GM12878 (cell line): ENCODE data around the gene SLTM. TPM values are rescaled to one million over a fixed set of nuclear protein-coding genes. Genes with fewer than 3 reads are reported as not detected.
A peak's percentile ranks its signal among the peaks of the same experiment; 100 is the strongest.

Source experiments
- ATAC-seq: fragments of 200-7000 bp; cut with Tn5 transposase; 3 replicates; pipeline ENCODE4 v1.9.1; 2020; ENCODE audit warnings: mild to moderate bottlenecking, moderate library complexity
- BruUV-seq: library from RNA; stranded (reverse); fragments of 400-500 nt; replicated peaks from 2 replicates; lab custom pipeline; 2021; lab: Mats Ljungman, UMichigan
- CTCF ChIA-PET: fragments of 300-600 bp; sonication (Branson Sonifier 250); formaldehyde crosslinking; extraction: SDS; loops from one replicate; lab custom pipeline; 2021; ENCODE audit warnings: inconsistent platforms; lab: Yijun Ruan, JAX
- POLR2A ChIA-PET: fragments of 350-600 bp; formaldehyde crosslinking; extraction: SDS; loops from one replicate; lab custom pipeline; 2021; ENCODE audit warnings: inconsistent platforms; lab: Charles Lee
- RAD21 ChIA-PET: fragments of 300-600 bp; sonication (Branson Sonifier 250); formaldehyde crosslinking; loops from one replicate; lab custom pipeline; 2023; ENCODE audit warnings: antibody characterized with exemption; ENCODE audit not compliant: unreplicated experiment; lab: Charles Lee
- SMC1A ChIA-PET: fragments of 300-600 bp; sonication (Branson Sonifier 250); formaldehyde crosslinking; loops from one replicate; lab custom pipeline; 2023; ENCODE audit not compliant: unreplicated experiment, uncharacterized antibody; lab: Charles Lee
- DNase-seq: peaks from one replicate; pipeline ENCODE4 v3.0.0-alpha.2; 2011; ENCODE audit warnings: low read depth, low spot score
- FAIRE-seq: peaks from 3 replicates; lab custom pipeline; 2011; peaks lifted over from hg19 to GRCh38; lab: Jason Lieb, UNC
- H2AFZ ChIP-seq: 2 replicates; pipeline ENCODE4 v1.6.0; 2011; ENCODE audit warnings: low read depth, low read length, control low read depth; ENCODE audit not compliant: control insufficient read depth
- H3K27ac ChIP-seq: 2 replicates; pipeline ENCODE4 v1.5.1; 2011; ENCODE audit warnings: control low read depth; ENCODE audit not compliant: control insufficient read depth, insufficient read depth
- H3K27me3 ChIP-seq, 2 experiments: replicated peaks in 1 of 2; 2 replicates each; pipeline versions ENCODE4 v1.6.0 to v1.6.1; 2011; ENCODE audit warnings: low read length in 1 of 2; ENCODE audit not compliant: control insufficient read depth in 2 of 2, insufficient read depth in 2 of 2
- H3K36me3 ChIP-seq, 2 experiments: 2 replicates each; pipeline ENCODE4 v1.5.1; 2011; ENCODE audit warnings: low read length in 1 of 2; ENCODE audit not compliant: control insufficient read depth in 2 of 2, insufficient read depth in 2 of 2
- H3K4me1 ChIP-seq: 2 replicates; pipeline ENCODE4 v1.6.1; 2011; ENCODE audit warnings: mild to moderate bottlenecking, low read length, moderate library complexity, mixed read lengths; ENCODE audit not compliant: control insufficient read depth, insufficient read depth
- H3K4me2 ChIP-seq: 2 replicates; pipeline ENCODE4 v1.6.0; 2011; ENCODE audit warnings: control low read depth; ENCODE audit not compliant: control insufficient read depth, insufficient read depth
- H3K4me3 ChIP-seq: fragments of 200-600 bp; sonication (generic); 2 replicates; pipeline ENCODE4 v1.5.1; 2016
- H3K79me2 ChIP-seq: 2 replicates; pipeline ENCODE4 v1.6.0; 2011; ENCODE audit warnings: low read length; ENCODE audit not compliant: control insufficient read depth, insufficient read depth
- H3K9ac ChIP-seq: 2 replicates; pipeline ENCODE4 v1.8.0; 2011; ENCODE audit warnings: low read length, control low read depth, mixed read lengths; ENCODE audit not compliant: control insufficient read depth, insufficient read depth
- H3K9me3 ChIP-seq: replicated peaks from 3 replicates; pipeline ENCODE4 v1.5.1; 2011; ENCODE audit warnings: mild to moderate bottlenecking, low read length; ENCODE audit not compliant: control insufficient read depth, insufficient read depth
- H4K20me1 ChIP-seq: 2 replicates; pipeline ENCODE4 v1.6.0; 2011; ENCODE audit not compliant: control insufficient read depth, insufficient read depth
- BACH1 ChIP-seq: fragments of 450-650 bp; IDR thresholded peaks from 2 replicates; pipeline ENCODE4 v1.6.1; 2017; ENCODE audit warnings: mild to moderate bottlenecking, borderline replicate concordance
- CBFB ChIP-seq: IDR thresholded peaks from 2 replicates; pipeline ENCODE4 v1.6.1; 2016; ENCODE audit warnings: antibody characterized with exemption, low read depth
- CBX5 ChIP-seq: sonication (generic); IDR thresholded peaks from 2 replicates; pipeline ENCODE4 v1.6.1; 2016; ENCODE audit warnings: low read depth, moderate library complexity, mild to moderate bottlenecking, inconsistent platforms
- CHD4 ChIP-seq: fragments of 200-600 bp; sonication (generic); IDR thresholded peaks from 2 replicates; pipeline ENCODE4 v1.6.1; 2016; ENCODE audit warnings: mild to moderate bottlenecking
- E4F1 ChIP-seq: fragments of 450-650 bp; IDR thresholded peaks from 2 replicates; pipeline ENCODE4 v1.6.1; 2018; ENCODE audit warnings: borderline replicate concordance, mild to moderate bottlenecking; ENCODE audit not compliant: partially characterized antibody
- FOS ChIP-seq: IDR thresholded peaks from 3 replicates; pipeline ENCODE4 v1.6.1; 2011; ENCODE audit warnings: borderline replicate concordance; ENCODE audit not compliant: insufficient read length; ENCODE audit errors: extremely low read depth
- HDAC6 ChIP-seq: fragments of 200-600 bp; sonication (generic); IDR thresholded peaks from one replicate; pipeline ENCODE4 v1.8.0; 2017; ENCODE audit warnings: antibody characterized with exemption; ENCODE audit not compliant: unreplicated experiment
- KAT2A ChIP-seq: conservative IDR thresholded peaks from 2 replicates; pipeline ENCODE4 v1.6.1; 2011; ENCODE audit warnings: low read depth, low read length; ENCODE audit not compliant: control insufficient read depth
- MTA2 ChIP-seq: fragments of 450-650 bp; IDR thresholded peaks from 2 replicates; pipeline ENCODE4 v1.6.1; 2016; ENCODE audit warnings: low read depth, mild to moderate bottlenecking, moderate library complexity
- MTA3 ChIP-seq: IDR thresholded peaks from 2 replicates; pipeline ENCODE4 v1.6.1; 2012; ENCODE audit warnings: low read length, inconsistent platforms, borderline replicate concordance
- NBN ChIP-seq: fragments of 450-650 bp; IDR thresholded peaks from 2 replicates; pipeline ENCODE4 v1.6.1; 2016
- NFXL1 ChIP-seq: fragments of 450-650 bp; IDR thresholded peaks from 2 replicates; pipeline ENCODE4 v1.6.1; 2017; ENCODE audit warnings: antibody characterized with exemption, mild to moderate bottlenecking, borderline replicate concordance
- TCF12 ChIP-seq: IDR thresholded peaks from 2 replicates; pipeline ENCODE4 v1.6.1; 2011; ENCODE audit warnings: low read depth, mild to moderate bottlenecking, low read length
- YY1 ChIP-seq: IDR thresholded peaks from 2 replicates; pipeline ENCODE4 v1.6.1; 2011; ENCODE audit warnings: low read depth, mild to moderate bottlenecking, low read length
- WGBS: methylation state at CpG from one replicate; pipeline ENCODE4 v1.1.6; 2016; ENCODE audit warnings: low lambda C conversion rate; ENCODE audit not compliant: insufficient replicate concordance, insufficient coverage; ENCODE audit errors: missing lambda C conversion rate; 5-methylcytosine and 5-hydroxymethylcytosine counted together
- in situ Hi-C: fragments of 300-500 bp; cut with MboI; formaldehyde crosslinking; loops from 9 replicates; pipeline ENCODE4 v1.14.3; 2018; ENCODE audit warnings: mixed read lengths
- intact Hi-C: fragments of 100-400 bp; cut with micrococcal nuclease; formaldehyde crosslinking; loops from one replicate; pipeline ENCODE4 v1.14.2; 2022; ENCODE audit not compliant: unreplicated experiment
- polyA plus RNA-seq, 11 experiments: library from polyadenylated mRNA; depleted of rRNA in 4 of 11; unstranded in 6 of 11; stranded (reverse) in 5 of 11; fragments of >200 nt; fragmentation: Nextera tagmentation in 4 of 11; fragmentation: Illumina TruSeq in 1 of 11; extraction: Ambion mirVana in 4 of 11; extraction: Trizol in 1 of 11; gene quantifications; 1 replicate in 1 of 11; 2 replicates in 10 of 11; pipeline versions ENCODE4 v1.2.1 to v1.2.3, GENCODE V29; 2011 to 2016; ENCODE audit warnings: inconsistent platforms in 2 of 11, missing spikeins in 2 of 11, low read depth in 1 of 11
- total RNA-seq, 4 experiments: library from RNA; depleted of rRNA in 3 of 4; stranded (reverse); fragments of >200 nt in 3 of 4; fragmentation: Illumina TruSeq in 1 of 4; extraction: Trizol in 1 of 4; gene quantifications; 2 replicates each; pipeline versions ENCODE4 v1.2.1 to v1.2.3, GENCODE V29; 2013 to 2021
- TF ChIP-seq, protein P1 (sequence below): IDR thresholded peaks from 2 replicates; pipeline ENCODE4 v1.6.1; 2012; ENCODE audit warnings: low read depth, low read length, improper control_type of control experiment
- TF ChIP-seq, protein P2 (sequence below): IDR thresholded peaks from 2 replicates; pipeline ENCODE4 v1.6.1; 2011; ENCODE audit warnings: low read depth, low read length, improper control_type of control experiment, borderline replicate concordance

The SLTM gene
- total and polyA plus RNA-seq, 10 of the 15 experiments (the other 5 are each of a cell fraction or from before 2014, with no cell fraction given) = 50.5 to 152 (median 90.9) TPM

DNA sequence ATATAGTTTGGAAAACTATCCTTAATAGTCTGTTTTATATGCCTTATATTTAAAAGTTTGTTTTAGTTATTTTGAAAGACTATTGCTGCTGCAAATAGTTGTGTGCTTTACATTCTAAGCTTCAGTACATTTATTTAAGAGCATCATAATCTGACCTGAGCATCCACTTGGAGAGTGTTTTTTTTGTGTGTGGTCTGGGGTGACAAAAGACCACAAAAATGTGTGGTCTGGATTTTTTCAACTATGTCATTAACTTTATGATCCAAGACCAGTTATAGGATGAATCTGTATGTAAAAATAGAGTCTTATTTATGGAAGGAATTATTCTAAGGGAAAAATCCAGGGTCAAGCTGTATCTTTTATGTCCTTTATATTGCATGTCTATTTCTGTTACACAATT, 77.4 kb downstream of the SLTM start:
- H3K4me2 ChIP-seq = no peak overlapping the region
- no peak overlapping the region for H3K9ac ChIP-seq
- BruUV-seq = no TSS peak
- ATAC-seq = no peak
- no peak for FAIRE-seq
- H3K27ac ChIP-seq = no peak overlapping the region
- CTCF ChIA-PET = interaction anchor here (1.0 kb wide), 1 partner anchor 85 kb away, joined by 3 read pairs; the partner anchor contains the start of gene MINDY2
- H3K27me3 ChIP-seq = no peaks in the 10 kb centered on the region
- SMC1A ChIA-PET = no interaction called here
- no peaks in the 10 kb centered on the region for H3K4me1 ChIP-seq
- POLR2A ChIA-PET = no interaction called here
- no peak overlapping the region for H3K4me3 ChIP-seq
- no peak for TF ChIP-seq YY1
- TF ChIP-seq BACH1 = no peak
- TF ChIP-seq, protein P1, sequence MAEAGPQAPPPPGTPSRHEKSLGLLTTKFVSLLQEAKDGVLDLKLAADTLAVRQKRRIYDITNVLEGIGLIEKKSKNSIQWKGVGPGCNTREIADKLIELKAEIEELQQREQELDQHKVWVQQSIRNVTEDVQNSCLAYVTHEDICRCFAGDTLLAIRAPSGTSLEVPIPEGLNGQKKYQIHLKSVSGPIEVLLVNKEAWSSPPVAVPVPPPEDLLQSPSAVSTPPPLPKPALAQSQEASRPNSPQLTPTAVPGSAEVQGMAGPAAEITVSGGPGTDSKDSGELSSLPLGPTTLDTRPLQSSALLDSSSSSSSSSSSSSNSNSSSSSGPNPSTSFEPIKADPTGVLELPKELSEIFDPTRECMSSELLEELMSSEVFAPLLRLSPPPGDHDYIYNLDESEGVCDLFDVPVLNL = no peak
- no peak for TF ChIP-seq CHD4
- in situ Hi-C loops = no loop called here
- H3K36me3 ChIP-seq = peaks cover 0 to 4% of the 10 kb centered on the region in 2 experiments; a peak in 1 of 4 replicates
- no peak overlapping the region for H2AFZ ChIP-seq
- no peaks in the 10 kb centered on the region for H3K79me2 ChIP-seq
- no peaks in the 10 kb centered on the region for H3K9me3 ChIP-seq
- DNase-seq = no peak
- H4K20me1 ChIP-seq = no peaks in the 10 kb centered on the region
- intact Hi-C loops = no loop called here
- RAD21 ChIA-PET = no interaction called here

- 82% methylated on average over 4 of the region's 4 CpGs for WGBS
- Histone ChIP-seq H3K4me2 (no peak overlapping the region), H3K9me3 (no peaks in the 10 kb centered on the region), H3K4me3 (no peak overlapping the region), H3K27me3 (no peaks in the 10 kb centered on the region), H3K27ac (no peak overlapping the region), H3K79me2 (no peaks in the 10 kb centered on the region), H3K9ac (no peak overlapping the region), H3K4me1 (no peaks in the 10 kb centered on the region), H3K36me3 (peaks cover 0 to 4% of the 10 kb centered on the region in 2 experiments; a peak in 1 of 4 replicates), H4K20me1 (no peaks in the 10 kb centered on the region), H2AFZ (no peak overlapping the region)
- POLR2A ChIA-PET = no interaction called here
- in situ Hi-C loops (no loop called here), intact Hi-C loops (no loop called here)
- no peak for ATAC-seq
- no peak for DNase-seq
- RAD21 ChIA-PET = interaction anchor here (0.6 to 1.3 kb wide), 2 partner anchors 13 to 1625 kb away, joined by 3 read pairs; no protein-coding TSS in a partner anchor
- CTCF ChIA-PET = interaction anchor here (0.7 to 1.5 kb wide), 3 partner anchors 10 to 62 kb away, joined by 3 read pairs; no protein-coding TSS in a partner anchor
- BruUV-seq = TSS peak; percentile 36
- FAIRE-seq = peak; percentile 31
- SMC1A ChIA-PET = no interaction called here
- TF ChIP-seq HDAC6 (no peak), MTA2 (no peak), CBX5 (no peak), NBN (no peak), FOS (no peak), KAT2A (no peak), MTA3 (no peak), E4F1 (no peak), TCF12 (no peak), CBFB (no peak), NFXL1 (no peak)
- TF ChIP-seq, protein P2, sequence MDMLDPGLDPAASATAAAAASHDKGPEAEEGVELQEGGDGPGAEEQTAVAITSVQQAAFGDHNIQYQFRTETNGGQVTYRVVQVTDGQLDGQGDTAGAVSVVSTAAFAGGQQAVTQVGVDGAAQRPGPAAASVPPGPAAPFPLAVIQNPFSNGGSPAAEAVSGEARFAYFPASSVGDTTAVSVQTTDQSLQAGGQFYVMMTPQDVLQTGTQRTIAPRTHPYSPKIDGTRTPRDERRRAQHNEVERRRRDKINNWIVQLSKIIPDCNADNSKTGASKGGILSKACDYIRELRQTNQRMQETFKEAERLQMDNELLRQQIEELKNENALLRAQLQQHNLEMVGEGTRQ = no peak
Measured at GRCh38 chr15:58854593-58854992, 78.9 kb downstream of the SLTM start.
